Breast epithelium (tissue), 4 donors: ENCODE measurements around the gene SERPINA3. TPM values are rescaled to one million over a fixed set of nuclear protein-coding genes. Genes with fewer than 3 reads are reported as not detected.
A peak's percentile ranks its signal among the peaks of the same experiment; 100 is the strongest.
"Not testable (repeated sequence)": the region's sequence is repeated elsewhere in the genome, so short reads cannot be mapped to it uniquely, and the experiment has no call there.

Experiments
- DNase-seq, 2 donors: peaks; one replicate each; pipeline ENCODE4 v3.0.0-alpha.2; 2019; ENCODE audit warnings: low spot score in 2 of 2
- H3K27ac ChIP-seq, 2 donors: fragments of 200-600 bp; sonication (generic) in 1 of 2; one replicate each; pipeline ENCODE4 v1.5.1; 2016 to 2019; ENCODE audit warnings: mild to moderate bottlenecking in 1 of 2
- H3K27me3 ChIP-seq, 2 donors: fragments of 200-600 bp; sonication (generic) in 1 of 2; one replicate each; pipeline versions ENCODE4 v1.5.1 to v1.6.0; 2017 to 2019; ENCODE audit warnings: control low read depth in 1 of 2, mild to moderate bottlenecking in 1 of 2
- H3K36me3 ChIP-seq: fragments of 200-600 bp; one replicate; pipeline ENCODE4 v1.5.1; 2019
- H3K4me1 ChIP-seq, 2 donors: fragments of 200-600 bp; sonication (generic); one replicate each; pipeline ENCODE4 v1.5.1; 2016 to 2019; ENCODE audit warnings: control low read depth in 1 of 2
- H3K4me3 ChIP-seq, 3 donors: fragments of 200-600 bp; sonication (generic); 1 replicate in 2 of 3; 2 replicates in 1 of 3; pipeline ENCODE4 v1.5.1; 2016 to 2019; ENCODE audit warnings: mild to moderate bottlenecking in 3 of 3, moderate library complexity in 2 of 3
- H3K9me3 ChIP-seq, 2 donors: fragments of 200-600 bp; sonication (generic) in 1 of 2; one replicate each; pipeline ENCODE4 v1.5.1; 2016 to 2019; ENCODE audit warnings: control low read depth in 1 of 2
- CTCF ChIP-seq, 3 donors: fragments of 450-650 bp; IDR thresholded peaks; one replicate each; pipeline ENCODE4 v1.5.1; 2016 to 2017; ENCODE audit warnings: antibody characterized with exemption in 3 of 3, mild to moderate bottlenecking in 3 of 3, moderate library complexity in 3 of 3
- POLR2A ChIP-seq: fragments of 450-650 bp; IDR thresholded peaks from one replicate; pipeline ENCODE4 v1.6.1; 2016; ENCODE audit warnings: antibody characterized with exemption, mild to moderate bottlenecking, moderate library complexity
- POLR2AphosphoS5 ChIP-seq, 3 donors: sonication (generic); formaldehyde crosslinking; IDR thresholded peaks; one replicate each; pipeline ENCODE4 v1.6.1; 2017; ENCODE audit warnings: antibody characterized with exemption in 3 of 3
- intact Hi-C: fragments of 100-400 bp; cut with DNase I; formaldehyde crosslinking; loops from one replicate; pipeline ENCODE4 v1.15.1; 2023; ENCODE audit warnings: low total_unique reads
- total RNA-seq, 3 donors: library from RNA; depleted of rRNA; stranded (reverse); fragments of >200 nt; gene quantifications; one replicate each; pipeline ENCODE4 v1.1.0, GENCODE V29; 2016

SERPINA3 gene
- total RNA-seq, 3 donors from 2014 or later: 88.7 to 1,840 (median 1,497) TPM

GRCh38 chr14:94599656-94600004 is 12.6 kb upstream of the SERPINA3 start:
- H3K4me1 ChIP-seq: peaks cover 14 to 41% of the 10 kb centered on the region in 2 donors
- no peaks in the 10 kb centered on the region for H3K36me3 ChIP-seq
- intact Hi-C loops: no loop called here
- H3K9me3 ChIP-seq: no peaks in the 10 kb centered on the region
- H3K27ac ChIP-seq: peak overlapping the region; percentile 96 to 97
- H3K4me3 ChIP-seq: peak overlapping the region in 1 of 3 donors; percentile 30
- no peaks in the 10 kb centered on the region for H3K27me3 ChIP-seq
- no peak for TF ChIP-seq POLR2AphosphoS5 (IDR thresholded peaks at IDR 0.05)
- TF ChIP-seq POLR2A: no peak
- TF ChIP-seq CTCF (IDR thresholded peaks at IDR 0.05): peak in 1 of 3 donors; percentile 44
- peak in 1 of 2 donors; percentile 62 for DNase-seq

- Histone ChIP-seq H3K9me3 (no peaks in the 10 kb centered on the region), H3K27ac (peak overlapping the region; percentile 96 to 97), H3K27me3 (no peaks in the 10 kb centered on the region), H3K4me3 (peak overlapping the region in 1 of 3 donors; percentile 30), H3K4me1 (peaks cover 14 to 41% of the 10 kb centered on the region in 2 donors), H3K36me3 (no peaks in the 10 kb centered on the region)
- DNase-seq: no peak
- intact Hi-C loops: no loop called here
- no peak for TF ChIP-seq POLR2A
- no peak for TF ChIP-seq CTCF (IDR thresholded peaks at IDR 0.05)
Measured at GRCh38 chr14:94600148-94600545, 12.0 kb upstream of the SERPINA3 start.

- H3K4me1 ChIP-seq: peaks cover 14 to 41% of the 10 kb centered on the region in 2 donors
- no peaks in the 10 kb centered on the region for H3K27me3 ChIP-seq
- TF ChIP-seq POLR2A (no peak), POLR2AphosphoS5 (IDR thresholded peaks at IDR 0.05) (peak; percentile 55 to 84 (median 76))
- peak in 1 of 2 donors; percentile 85 for DNase-seq
- intact Hi-C loops: no loop called here
- H3K27ac ChIP-seq: peak overlapping the region; percentile 68 to 96
- no peak overlapping the region for H3K4me3 ChIP-seq
- H3K9me3 ChIP-seq: no peaks in the 10 kb centered on the region
- H3K36me3 ChIP-seq: no peaks in the 10 kb centered on the region
Measured at GRCh38 chr14:94601884-94602391, 10.3 kb upstream of the SERPINA3 start.

- Histone ChIP-seq H3K4me3 (no peak overlapping the region), H3K36me3 (no peaks in the 10 kb centered on the region), H3K27ac (peak overlapping the region; percentile 68 to 96), H3K27me3 (no peaks in the 10 kb centered on the region), H3K4me1 (peaks cover 14 to 40% of the 10 kb centered on the region in 2 donors), H3K9me3 (no peaks in the 10 kb centered on the region)
- no peak for DNase-seq
- TF ChIP-seq POLR2A (no peak), POLR2AphosphoS5 (IDR thresholded peaks at IDR 0.05) (no peak), CTCF (IDR thresholded peaks at IDR 0.05) (no peak)
- intact Hi-C loops: no loop called here
Measured at GRCh38 chr14:94602722-94603121, 9.5 kb upstream of the SERPINA3 start.

GRCh38 chr14:94605361-94605760 is 6.8 kb upstream of the SERPINA3 start:
- H3K36me3 ChIP-seq: no peaks in the 10 kb centered on the region
- peak overlapping the region in 1 of 2 donors; percentile 14 for H3K27ac ChIP-seq
- no peak for TF ChIP-seq POLR2A
- no peak for TF ChIP-seq POLR2AphosphoS5 (IDR thresholded peaks at IDR 0.05)
- TF ChIP-seq CTCF (IDR thresholded peaks at IDR 0.05): no peak
- H3K4me3 ChIP-seq: no peak overlapping the region
- intact Hi-C loops: no loop called here
- H3K9me3 ChIP-seq: no peaks in the 10 kb centered on the region
- DNase-seq: no peak
- peaks cover 1 to 17% of the 10 kb centered on the region in 2 donors for H3K4me1 ChIP-seq
- H3K27me3 ChIP-seq: no peaks in the 10 kb centered on the region

- H3K27me3 ChIP-seq, H3K4me1 ChIP-seq, H3K27ac ChIP-seq, H3K9me3 ChIP-seq, DNase-seq, H3K36me3 ChIP-seq, intact Hi-C loops, H3K4me3 ChIP-seq: not testable (repeated sequence)
Measured at GRCh38 chr14:94608966-94609365, 3.2 kb upstream of the SERPINA3 start.
